Suppressor macrophage (primary cell): ENCODE data around the gene NRP1.
"Not testable (repeated sequence)": the region's sequence is repeated elsewhere in the genome, so short reads cannot be mapped to it uniquely, and the experiment has no call there.

ENCODE experiments used
- DNase-seq, 4 experiments: peaks; one replicate each; pipeline ENCODE4 v3.0.0-alpha.2; 2020 to 2022

NRP1 gene

DNA sequence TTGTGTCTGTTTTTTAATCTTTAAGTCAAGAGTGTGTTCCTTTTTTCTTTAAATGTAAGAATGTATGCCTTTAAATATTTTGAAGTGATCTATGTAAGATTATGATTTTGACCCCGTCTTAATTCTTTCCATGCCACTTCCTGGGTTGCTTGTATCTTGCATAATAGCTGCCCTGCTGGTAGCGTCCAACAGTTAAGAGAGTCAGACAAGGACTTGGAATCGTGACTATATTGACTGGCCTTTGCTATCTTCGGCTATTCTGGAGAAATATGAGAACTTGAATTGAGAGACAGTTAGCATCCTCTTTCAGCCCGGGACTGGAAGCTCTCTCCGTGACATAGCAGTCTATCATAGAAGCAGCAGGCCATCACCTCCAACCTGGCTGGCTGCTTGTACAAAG, 13.0 kb downstream of the NRP1 start:
- no peak for DNase-seq

DNA sequence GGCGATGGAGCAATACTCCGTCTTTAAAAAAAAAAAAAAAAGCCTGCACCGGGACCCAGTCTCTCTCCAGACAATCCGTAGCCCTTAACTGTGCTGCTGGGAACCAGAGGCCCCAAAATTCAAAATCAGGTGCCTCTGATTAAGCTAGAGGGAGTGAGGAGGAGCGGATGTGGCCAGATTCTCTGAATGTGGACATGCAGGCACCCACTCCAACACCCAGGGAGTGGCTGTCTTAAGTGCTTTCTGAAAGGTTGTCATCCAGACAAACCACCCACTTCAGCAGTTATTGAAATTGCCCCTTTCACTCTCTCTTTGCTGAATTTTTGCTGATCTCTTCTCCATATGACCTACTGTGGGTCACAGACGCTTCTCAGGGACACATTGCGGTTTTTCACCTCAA, 14.2 kb downstream of the NRP1 start:
- no peak for DNase-seq

GRCh38 chr10:33315891-33316290, 18.6 kb downstream of the NRP1 start:
- no peak for DNase-seq

- no peak for DNase-seq
These were observed 19.5 kb downstream of the NRP1 start for GRCh38 chr10:33314811-33315561.

- no peak for DNase-seq
These were observed 22.8 kb downstream of the NRP1 start for GRCh38 chr10:33311640-33312039.

DNA sequence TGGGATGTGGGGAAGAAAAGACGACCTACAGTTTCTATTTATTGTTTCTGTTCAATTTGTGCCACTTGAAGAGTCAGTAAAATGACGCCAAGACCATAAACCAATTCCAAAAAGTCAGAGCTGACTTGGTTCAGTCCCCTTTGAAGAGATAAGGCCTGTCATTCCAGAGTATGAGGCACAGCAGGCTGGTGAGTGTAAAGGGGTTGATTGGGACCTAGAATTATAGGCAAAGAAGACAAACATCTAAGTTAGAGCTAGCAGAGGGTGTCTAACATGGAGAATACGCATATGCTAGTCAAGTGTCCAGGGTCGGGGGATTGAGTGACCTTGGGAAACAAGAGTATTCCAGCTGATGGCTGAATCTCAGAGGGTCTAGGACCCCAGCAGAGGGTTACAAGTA, 23.6 kb downstream of the NRP1 start:
- DNase-seq, result no peak

DNA sequence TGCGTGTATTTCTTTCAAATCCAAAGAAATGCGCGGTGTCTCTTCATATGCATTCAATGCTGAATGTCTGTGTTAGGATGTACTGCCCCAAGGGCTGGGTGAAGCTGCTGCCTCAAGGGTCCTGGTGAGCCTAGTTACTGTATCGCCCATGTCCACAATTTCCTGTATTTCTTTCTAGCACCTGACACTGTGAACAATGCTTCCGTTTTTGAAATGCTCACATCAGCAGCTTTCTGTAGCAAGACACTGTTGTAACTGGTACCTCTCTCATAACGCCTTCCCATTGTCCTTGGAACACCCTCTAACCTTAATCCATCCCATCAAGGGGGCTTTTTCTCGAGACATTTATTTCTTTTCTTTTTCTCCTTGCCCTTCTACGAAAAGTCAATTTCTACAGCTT, 25.1 kb downstream of the NRP1 start:
- DNase-seq, result peak; percentile 45 to 69 (median 58)

GRCh38 chr10:33307835-33308234, 26.6 kb downstream of the NRP1 start:
- no peak for DNase-seq

- peak in 3 of 4 experiments; percentile 14 to 40 (median 40) for DNase-seq
These were observed 27.6 kb downstream of the NRP1 start for GRCh38 chr10:33306701-33307519.

DNA sequence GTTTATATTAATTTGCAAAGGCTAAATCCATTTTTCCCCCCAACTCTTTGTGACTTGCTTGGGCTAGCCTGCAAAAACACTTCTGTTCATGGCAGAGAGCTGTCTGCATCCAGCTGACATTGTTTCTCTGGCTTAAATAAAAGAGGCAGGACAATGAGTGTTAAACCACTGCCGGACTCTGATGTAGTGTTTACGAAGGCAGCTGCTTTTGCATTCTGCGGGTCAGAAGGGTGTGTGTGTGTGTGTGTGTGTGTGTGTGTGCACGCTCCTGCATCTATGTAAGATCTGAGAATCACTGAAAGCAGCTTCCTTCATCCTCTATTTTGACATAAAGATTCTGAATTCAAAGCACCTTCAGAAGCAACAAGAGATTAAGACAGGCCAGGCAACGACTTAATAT, 28.3 kb downstream of the NRP1 start:
- DNase-seq, result no peak

GRCh38 chr10:33304423-33305225, 29.8 kb downstream of the NRP1 start:
- DNase-seq, result no peak

GRCh38 chr10:33303988-33304387, 30.5 kb downstream of the NRP1 start:
- no peak for DNase-seq

GRCh38 chr10:33302208-33302829, 32.1 kb downstream of the NRP1 start:
- DNase-seq, result no peak

GRCh38 chr10:33301097-33301789, 33.2 kb downstream of the NRP1 start:
- DNase-seq, result no peak

- not testable (repeated sequence) for DNase-seq
These were observed 33.9 kb downstream of the NRP1 start for GRCh38 chr10:33300544-33300943.

DNA sequence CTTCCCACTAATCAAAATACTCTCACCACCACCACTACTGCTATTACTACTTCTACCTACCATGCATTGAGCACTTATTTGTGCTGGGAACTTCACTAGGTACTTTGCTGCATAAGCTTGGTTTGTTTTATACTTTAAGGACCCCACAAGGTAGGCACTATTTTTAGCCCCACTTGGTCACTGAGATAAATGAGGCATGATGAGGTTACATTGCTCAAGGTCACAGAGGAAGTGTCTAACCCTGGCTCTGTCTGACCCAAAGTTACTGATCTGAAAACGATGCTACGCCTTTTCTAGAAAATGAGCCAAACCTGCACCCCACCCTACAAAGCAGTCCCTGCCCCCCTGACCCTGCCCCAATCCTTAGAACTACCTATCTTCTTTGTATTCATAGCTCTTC, 35.6 kb downstream of the NRP1 start:
- DNase-seq, result no peak

DNA sequence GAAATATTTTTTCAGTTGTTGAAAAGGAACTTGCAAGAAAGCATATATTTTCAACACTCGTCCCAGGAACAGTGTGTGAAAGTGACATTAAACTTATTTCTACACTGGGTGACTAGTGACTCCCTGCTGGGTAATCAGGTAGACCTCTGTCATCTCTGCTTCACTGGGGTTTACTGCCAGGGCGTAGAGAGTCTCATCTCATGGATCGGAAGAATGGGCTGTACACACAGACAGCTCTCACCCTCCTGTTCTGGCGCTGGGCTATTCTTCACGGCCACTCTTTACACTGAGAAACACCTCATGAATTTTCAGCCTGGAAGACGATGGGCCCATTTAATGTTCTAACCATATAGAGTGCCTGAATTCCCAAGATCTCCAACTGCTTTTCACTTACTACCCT, 36.4 kb downstream of the NRP1 start:
- DNase-seq, result no peak

GRCh38 chr10:33295851-33296250, 38.6 kb downstream of the NRP1 start:
- DNase-seq, result no peak

DNA sequence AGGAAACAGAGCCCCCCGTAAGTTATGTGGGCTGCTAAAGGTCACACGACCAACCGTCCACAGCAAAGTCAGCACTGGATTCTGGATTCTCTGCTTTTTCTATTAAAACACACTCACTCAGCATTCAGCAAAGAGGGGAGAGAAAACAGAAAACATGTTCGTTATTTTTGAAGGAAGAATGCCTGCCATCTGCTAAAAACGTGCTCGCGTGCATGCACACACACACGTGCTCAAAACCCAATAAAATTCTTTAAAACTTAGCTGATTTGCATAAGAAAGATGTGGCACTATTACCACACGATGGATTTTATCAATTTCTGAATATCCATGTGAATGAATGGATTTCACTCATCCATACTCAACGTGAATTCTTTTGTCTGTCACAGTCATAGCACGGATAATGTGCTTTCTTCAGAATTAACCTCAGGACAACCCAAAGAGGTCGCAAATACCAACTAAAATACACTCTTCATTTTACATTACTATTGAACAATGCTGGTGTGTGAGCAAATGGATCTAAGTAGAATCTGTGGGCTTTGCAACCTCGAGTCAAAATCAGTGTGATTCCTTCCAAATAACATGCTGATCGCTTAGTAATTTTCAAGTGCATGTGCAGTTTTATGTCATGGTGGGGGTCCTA, 40.8 kb downstream of the NRP1 start:
- DNase-seq, result no peak

DNA sequence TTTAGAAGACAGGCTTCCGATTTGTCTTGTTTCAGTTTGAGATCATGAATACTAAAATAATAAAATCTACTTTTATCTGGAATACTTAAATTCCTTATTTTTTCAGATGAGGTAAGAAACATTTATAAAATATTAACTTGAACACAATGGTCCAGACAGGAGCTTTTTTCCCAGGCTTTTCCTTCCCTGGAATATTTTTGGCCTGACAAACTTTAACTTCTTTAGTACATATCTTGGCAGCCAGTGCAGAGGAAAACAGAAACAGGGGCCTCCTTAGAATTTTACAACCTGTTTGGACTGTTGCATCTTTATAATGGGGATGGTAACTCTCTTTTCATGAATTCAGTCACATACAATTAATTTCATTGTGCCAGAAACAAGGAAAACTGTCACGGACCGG, 41.4 kb downstream of the NRP1 start:
- no peak for DNase-seq

- no peak for DNase-seq
These were observed 43.3 kb downstream of the NRP1 start for GRCh38 chr10:33291053-33291592.
